ENCODE data around the gene MED10.

The MED10 gene

DNA sequence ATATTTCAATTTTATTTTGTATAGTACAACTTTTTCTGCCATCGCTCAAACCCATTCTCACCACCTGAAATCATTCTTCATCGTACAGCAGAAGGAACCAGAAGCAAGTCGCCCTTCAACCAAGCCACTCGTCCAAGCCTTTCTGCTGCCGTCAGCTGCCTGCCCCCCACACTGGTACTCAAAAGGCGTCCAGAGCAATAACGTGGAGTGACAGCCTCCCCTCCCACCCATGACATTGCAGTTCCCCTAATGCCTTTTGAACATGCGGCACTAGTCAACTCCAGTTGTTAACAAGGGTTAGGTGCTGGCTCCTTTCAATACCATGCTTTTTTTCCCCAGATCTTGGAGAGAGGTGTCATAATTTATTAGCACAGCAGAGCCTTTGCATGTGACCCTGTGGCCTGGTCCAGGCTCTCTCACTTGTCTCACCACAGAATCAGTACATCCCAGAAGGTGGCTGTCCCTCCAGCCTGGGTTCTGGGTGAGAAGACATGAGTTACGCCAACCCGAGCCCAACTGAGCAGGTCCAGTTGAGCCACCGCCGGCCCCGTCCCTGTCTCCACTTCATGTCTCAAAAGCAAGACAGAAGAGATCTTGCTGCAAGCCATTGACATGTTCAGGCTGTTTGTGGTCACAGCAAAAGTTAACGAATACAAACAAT is 20.4 kb upstream of the MED10 start:
- DNase-seq, result no peak

DNA sequence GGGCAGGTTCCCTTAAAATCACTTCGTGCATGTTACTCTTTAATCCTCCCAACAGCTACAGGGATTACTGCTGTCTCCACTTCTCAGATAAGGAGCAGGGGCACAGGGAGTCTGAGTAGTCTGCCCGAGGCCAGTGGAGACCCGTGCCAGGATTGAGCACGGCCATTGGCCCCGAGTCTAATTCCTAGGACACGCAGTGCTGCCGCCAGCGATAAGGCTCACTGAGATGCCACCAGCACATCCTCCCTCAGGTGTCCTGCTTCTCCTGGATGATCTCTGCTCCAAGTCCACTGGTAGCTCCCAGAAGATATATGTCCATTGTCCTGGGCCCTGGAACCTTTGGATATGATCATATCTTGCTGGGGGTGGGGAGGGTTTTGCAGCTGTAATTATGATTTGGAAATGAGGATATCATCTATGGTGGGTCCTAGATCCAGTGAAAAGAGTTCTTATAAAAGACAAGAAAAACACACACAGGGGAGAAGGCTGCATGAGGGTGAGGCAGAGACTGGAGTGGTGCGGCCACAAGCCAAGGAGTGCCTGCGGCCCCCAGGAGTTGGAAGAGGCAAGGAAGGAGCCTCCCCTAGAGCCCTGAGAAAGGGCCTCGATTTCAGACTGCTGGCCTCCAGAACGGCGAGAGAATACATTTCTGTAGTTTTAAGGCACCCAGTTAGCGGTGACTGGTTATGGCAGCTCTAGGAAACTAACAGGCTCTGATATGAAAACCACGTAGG is 19.4 kb upstream of the MED10 start:
- DNase-seq, result no peak

DNA sequence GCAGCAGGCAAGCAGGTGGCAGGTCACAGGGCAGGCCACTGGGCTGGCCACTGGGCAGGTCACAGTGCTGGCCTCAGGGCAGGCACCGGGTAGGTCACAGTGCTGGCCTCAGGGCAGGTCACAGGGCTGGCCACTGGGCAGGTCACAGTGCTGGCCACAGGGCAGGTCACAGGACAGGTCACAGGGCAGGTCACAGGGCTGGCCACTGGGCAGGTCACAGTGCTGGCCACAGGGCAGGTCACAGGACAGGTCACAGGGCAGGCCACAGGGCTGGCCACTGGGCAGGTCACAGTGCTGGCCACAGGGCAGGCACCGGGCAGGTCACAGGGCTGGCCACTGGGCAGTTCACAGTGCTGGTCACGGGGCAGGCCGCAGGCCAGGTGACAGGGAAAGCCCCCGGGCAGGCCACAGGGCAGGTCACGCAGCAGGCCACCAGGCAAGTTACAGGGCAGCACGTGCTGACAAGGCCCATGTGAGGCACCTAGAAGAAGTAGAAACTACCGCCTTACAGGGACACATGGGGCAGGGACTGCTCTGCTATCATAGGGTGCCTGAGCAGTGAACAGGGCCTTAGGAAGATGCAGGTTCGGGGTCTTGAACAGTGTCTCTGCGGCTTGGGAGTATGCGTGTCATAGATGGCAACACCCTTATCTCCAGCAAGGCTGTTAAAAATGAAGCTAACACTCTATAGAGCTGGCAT is 18.6 kb upstream of the MED10 start:
- DNase-seq, result no peak

DNA sequence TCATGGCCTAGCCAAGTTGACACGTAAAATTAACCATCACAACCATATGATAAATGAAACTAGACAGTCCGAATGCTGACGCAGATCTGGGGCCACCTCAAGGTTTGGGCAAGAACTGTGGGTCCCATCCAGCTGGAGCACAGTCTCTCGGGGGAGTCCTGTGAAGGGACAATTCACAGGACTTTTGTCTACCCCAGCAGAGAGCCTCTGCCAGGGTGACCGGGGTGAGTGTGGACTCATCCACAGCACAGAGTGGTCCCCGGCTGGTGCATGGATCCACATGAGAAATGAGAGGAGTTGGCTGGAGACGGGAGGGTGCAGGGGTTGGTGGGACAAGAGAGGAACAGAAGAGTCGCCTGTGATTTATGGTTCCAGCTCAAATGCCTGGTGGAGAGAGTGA is 17.7 kb upstream of the MED10 start:
- DNase-seq, result no peak

DNA sequence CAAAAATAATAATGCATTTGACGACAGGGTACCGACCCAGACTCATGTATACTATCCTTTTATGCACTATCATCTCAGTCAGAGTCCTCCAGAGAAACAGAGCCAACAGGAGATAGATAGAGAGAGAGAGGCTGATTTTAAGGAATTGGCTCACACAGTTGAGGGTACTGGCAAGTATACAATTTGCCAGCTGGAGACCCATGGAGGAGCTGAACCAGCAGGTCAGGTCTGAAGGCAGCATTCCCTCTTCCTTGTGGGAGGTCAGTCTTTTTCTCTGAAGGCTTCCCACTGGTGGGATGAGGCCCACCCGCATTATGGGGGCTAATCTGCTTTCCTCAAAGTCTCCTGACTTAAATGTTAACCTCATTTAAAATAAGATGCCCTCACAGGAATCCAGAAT is 17.3 kb upstream of the MED10 start:
- no peak for DNase-seq

DNA sequence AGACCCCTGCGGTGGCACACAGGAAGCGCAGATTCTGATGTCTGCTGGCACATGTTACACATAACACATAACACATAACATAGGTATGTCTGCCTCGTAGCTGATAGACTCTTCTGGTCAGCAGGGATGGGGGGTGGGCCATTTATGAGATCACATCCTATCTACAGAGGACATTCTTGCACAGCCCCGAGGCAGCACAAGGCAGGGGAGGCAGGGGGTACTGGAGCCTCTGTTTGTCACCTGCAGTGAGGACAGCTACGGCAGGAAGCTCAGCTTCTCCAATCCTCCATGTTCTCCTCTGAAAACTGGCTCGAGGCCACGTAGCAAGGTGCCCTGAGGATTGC is 16.7 kb upstream of the MED10 start:
- DNase-seq, result no peak

DNA sequence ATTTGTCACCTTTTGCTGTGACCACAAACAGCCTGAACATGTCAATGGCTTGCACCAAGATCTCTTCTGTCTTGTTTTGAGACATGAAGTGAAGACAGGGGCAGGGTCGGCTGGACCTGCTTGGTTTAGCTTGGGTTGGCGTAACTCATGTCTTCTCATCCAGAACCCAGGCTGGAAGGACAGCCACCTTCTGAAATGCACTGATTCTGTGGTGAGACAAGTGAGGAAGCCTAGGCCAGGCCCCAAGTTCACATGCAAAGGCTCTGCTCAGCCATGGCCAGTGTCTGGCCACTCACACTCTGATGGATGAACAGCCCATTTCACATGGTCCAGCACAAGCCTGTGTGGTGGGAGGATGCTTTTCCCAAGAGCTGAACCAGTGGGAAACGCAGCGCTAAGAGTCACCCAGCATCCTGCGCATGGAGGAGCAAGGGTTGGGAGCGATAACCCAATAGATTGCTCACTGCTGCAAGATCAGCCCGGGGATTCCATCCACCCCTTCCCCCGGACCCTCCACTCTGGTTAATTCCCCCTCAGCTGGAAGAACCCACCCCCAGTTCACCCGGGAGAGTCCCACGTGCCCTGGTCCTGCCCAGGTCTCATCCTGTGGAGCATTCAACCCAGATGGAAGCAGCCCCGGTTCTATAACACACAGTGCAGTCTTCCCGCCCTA is 16.2 kb upstream of the MED10 start:
- DNase-seq, result no peak

DNA sequence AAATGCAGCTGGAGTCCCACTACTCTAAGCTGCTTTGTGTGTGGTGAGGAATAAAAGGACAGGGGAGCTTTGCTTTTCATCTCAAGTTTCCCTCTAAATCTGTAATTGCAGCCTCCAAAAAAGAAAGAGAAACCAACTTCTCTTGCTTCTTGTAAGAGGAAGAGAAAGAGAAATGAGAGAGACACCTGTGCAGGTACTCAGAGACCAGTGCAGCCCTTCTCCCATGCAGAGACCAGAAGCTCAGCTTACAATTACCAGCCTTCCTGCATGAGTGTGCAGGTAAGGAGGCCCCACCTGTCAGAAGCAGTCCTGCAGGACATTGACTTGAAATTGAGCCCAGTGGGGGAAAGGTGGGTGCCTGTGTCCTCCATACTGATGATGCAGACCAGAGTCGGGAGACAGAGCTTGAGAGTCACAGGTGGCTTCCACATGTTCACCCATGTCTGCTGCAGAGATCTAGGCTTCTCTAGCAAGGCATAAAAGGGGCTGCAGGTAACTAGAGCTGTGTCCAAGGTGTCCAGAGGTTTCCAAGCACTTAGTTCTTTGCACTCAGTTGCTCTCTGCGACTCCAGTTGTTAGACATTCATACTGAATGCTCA is 15.3 kb upstream of the MED10 start:
- DNase-seq, result no peak

GRCh38 chr5:6392561-6392960 is 14.2 kb upstream of the MED10 start:
- DNase-seq, result no peak

- DNase-seq, result no peak
Observed at GRCh38 chr5:6391151-6391550, 12.8 kb upstream of the MED10 start.

- no peak for DNase-seq
Observed at GRCh38 chr5:6389946-6390530, 11.7 kb upstream of the MED10 start.

DNA sequence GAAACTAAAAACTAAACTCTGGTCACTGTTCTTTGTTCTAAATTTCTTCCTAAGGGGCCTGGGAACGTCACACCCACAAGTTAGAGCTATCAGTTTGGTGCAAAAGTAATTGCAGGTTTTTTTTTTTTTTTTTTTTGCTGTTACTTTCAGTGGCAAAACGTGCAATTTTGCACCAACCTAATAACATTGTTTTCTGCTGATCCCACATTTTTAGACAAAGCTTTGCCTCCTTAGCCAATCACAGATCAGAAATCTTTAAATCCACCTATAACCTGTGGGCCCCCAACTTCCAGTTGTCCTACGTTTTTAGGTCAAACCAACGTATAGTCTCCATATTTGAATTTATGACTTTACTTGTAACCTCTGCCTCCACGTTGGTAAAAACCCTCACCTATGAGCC is 11.1 kb upstream of the MED10 start:
- no peak for DNase-seq

DNA sequence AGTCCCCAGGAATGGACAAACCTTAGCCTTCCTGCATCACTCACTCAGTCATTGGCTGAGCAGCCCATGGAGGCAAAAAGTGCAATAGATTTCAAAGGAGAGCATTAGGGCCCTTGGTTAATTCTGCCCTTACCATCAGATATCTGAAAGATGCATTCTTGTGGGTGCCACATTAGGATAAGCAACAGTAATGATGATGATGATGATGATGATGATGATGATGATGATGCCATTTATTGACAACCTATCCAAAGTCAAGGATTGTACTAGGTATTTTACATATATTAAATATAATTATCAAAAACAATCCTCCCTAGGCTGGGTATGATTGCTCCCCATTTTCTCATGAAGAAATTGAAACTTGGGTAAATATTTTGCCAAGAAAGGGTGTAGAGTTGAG is 9.6 kb upstream of the MED10 start:
- DNase-seq, result no peak

- no peak for DNase-seq
Observed at GRCh38 chr5:6386271-6386670, 7.9 kb upstream of the MED10 start.

DNA sequence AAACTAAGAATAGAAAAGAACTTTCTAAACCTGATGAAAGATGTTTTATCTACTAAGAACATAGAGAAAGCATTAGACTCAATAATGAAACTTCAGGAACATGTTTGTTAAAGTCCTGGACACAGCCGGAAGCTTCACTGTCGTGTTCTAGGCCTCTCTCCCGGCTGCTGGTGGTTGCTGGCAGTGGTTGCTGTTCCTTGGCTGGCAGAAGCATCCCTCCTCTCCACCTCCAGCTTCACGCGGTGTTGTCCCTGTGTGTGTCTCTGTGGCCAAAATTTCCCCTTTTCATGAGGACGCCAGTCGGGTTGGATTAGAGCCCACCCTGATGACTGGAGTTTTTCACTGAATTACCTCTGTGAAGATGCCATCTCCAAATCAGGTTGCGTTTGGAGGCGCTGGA is 6.5 kb upstream of the MED10 start:
- DNase-seq, result no peak

- peak; percentile 49 for DNase-seq
Observed at GRCh38 chr5:6383376-6383775, 5.0 kb upstream of the MED10 start.

DNA sequence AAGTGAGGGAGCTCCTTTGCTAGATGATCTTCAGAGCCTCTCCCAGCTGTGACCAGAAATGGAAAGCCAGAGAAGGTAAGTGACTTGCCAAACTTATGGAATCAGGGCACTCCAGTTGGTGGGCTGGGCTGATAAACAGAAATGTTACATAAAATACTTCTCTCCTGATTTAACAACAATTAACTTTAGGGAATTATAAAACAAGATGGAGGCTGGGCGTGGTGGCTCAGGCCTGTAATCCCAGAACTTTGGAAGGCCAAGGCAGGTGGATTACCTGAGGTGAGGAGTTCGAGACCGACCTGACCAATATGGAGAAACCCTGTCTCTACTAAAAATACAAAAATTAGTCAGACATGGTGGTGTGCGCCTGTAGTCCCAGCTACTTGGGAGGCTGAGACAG is 899 bp upstream of the MED10 start:
- no peak for DNase-seq

DNA sequence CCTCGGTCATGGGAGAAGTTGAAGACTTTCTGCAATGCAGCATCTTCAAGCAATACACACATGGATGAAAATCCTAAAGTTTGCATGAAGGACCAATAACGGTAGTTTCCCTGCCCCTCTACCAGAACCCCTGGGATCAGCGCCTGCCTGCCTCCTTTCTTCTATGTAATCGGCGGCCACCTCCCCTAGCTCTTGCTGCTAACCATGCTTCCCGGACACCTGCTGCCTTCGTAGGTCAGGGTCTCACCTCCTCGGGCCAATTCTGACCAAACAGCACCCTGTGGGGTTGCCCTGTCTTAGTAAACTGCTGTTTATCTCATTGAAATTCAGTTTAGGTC is 388 bp upstream of the MED10 start:
- DNase-seq, result peak; percentile 66

- DNase-seq, result no peak
Observed at GRCh38 chr5:6377582-6377904, 804 bp downstream of the MED10 start.

DNA sequence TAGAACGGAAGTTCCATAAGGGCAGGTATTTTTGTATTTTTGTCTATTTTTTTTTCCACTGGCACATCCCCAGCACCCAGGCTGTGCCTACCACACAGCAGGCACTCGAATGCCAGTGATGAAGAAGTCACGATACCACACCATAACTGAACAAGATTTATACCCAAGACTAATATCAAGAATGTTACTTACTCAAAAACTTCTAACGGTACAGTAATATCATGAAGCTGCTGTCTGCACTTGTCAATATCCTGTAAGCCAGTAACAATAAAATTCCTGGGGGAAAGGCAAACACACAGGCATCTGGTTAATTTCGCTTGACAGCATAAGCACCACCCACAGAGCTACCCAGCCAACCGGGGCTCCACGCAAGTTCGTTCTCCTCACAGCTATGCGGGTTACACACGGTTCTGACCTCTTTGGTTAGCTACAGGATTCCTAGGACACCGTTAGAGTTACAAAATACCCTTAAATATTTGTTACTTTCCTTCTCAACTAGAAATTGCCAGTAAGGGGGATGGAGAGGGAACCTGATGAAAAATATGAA is 1.3 kb downstream of the MED10 start:
- no peak for DNase-seq

DNA sequence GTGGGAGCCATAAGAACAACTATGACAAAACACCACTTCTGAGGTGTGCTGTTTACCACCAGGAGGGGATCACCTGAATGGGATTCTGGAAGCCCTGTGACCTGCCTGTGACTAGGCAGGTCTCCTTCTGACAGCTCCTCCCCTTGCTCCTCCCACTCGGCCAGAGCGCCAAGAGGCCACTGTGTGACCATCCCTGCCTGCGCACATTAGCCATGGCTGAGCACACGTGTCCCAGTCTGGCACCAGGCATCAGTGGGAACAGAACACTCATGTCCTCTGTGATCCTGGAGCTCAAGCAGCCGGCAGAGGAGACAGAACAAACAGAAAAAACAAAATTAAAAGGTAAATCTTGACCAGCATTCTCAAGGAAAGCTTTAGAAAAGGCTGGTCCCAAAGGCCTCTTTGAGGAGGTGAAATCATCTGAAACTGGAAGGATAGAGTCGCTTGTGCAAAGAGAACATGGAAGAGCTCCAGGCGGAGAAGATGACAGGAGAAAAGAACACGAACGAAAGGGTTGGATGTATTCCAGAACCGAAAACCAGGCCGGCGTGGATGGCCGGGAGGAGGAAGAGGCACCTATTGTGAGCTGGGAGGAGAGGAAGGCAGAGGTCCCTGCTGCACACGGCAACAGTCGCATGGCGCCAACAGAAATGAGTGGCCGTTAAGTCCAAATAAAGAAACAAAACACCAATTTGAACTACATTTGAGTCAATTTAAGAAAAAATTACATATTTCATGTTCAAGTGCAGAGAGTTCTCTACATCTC is 5.1 kb downstream of the MED10 start:
- no peak for DNase-seq

Measured in NCI-H1105 (cell line).